Measurements from ENCODE around the gene C2CD4C. TPM values are rescaled to one million over a fixed set of nuclear protein-coding genes. Genes with fewer than 3 reads are reported as not detected.

Gene C2CD4C
- total RNA-seq, 1 experiment from 2014 or later, result 13.6 TPM

DNA sequence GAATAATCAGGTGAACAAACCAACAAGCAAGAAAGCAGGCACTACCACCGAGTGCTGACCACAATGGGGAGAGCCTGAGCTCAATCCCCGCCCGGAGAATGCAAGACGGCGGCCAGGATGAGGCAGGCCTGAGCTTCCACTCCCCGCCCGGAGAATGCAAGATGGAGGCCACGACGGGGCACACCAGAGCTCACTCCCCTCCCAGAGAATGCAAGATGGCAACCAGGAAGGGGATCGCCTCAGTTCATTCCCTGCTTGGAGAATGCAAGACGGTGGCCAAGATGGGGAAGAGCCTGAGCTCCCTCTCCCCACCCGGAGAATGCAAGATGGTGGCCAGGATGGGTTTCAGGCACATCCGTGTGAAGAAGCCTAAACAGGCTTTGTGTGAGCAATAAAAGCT, 39.7 kb downstream of the C2CD4C start:
- no peak overlapping the region for H3K4me3 ChIP-seq (ENCODE audit: low read depth in 2 of 2, low read length in 2 of 2)
- in situ Hi-C loops (cut with HindIII; ENCODE audit: low pct_unique_long_range_greater_than_20kb, low sequenced_read_pairs), result no loop called here
- H3K36me3 ChIP-seq (ENCODE audit: control insufficient read depth, insufficient read depth, low read length), result no peaks in the 10 kb centered on the region
- ChIA-PET POLR2A (no interaction called here), CTCF (interaction anchor here (1.1 kb wide), 1 partner anchor 102 kb away, joined by 3 read pairs; no protein-coding TSS in a partner anchor)
- no peaks in the 10 kb centered on the region for H3K27me3 ChIP-seq (ENCODE audit: control insufficient read depth, insufficient read depth, low read length)
- no peak for DNase-seq (ENCODE audit: low read depth, low spot score)
- H3K9me3 ChIP-seq (ENCODE audit: control insufficient read depth, insufficient read depth, low read depth, low read length), result no peaks in the 10 kb centered on the region
- intact Hi-C loops (cut with micrococcal nuclease; ENCODE audit: unreplicated experiment), result no loop called here
- no TSS peak for BruUV-seq (replicated peaks)
- TF ChIP-seq TCF7L2 (IDR thresholded peaks at IDR 0.05; ENCODE audit: low read depth, low read length) (no peak), POLR2AphosphoS5 (IDR thresholded peaks at IDR 0.05; ENCODE audit: low read depth, low read length) (no peak), SIN3A (IDR thresholded peaks at IDR 0.05; ENCODE audit: borderline replicate concordance, insufficient read depth, low read depth, low read length) (no peak)
- TF ChIP-seq, protein P1, sequence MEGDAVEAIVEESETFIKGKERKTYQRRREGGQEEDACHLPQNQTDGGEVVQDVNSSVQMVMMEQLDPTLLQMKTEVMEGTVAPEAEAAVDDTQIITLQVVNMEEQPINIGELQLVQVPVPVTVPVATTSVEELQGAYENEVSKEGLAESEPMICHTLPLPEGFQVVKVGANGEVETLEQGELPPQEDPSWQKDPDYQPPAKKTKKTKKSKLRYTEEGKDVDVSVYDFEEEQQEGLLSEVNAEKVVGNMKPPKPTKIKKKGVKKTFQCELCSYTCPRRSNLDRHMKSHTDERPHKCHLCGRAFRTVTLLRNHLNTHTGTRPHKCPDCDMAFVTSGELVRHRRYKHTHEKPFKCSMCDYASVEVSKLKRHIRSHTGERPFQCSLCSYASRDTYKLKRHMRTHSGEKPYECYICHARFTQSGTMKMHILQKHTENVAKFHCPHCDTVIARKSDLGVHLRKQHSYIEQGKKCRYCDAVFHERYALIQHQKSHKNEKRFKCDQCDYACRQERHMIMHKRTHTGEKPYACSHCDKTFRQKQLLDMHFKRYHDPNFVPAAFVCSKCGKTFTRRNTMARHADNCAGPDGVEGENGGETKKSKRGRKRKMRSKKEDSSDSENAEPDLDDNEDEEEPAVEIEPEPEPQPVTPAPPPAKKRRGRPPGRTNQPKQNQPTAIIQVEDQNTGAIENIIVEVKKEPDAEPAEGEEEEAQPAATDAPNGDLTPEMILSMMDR (IDR thresholded peaks at IDR 0.05), result no peak
- TF ChIP-seq, protein P2, sequence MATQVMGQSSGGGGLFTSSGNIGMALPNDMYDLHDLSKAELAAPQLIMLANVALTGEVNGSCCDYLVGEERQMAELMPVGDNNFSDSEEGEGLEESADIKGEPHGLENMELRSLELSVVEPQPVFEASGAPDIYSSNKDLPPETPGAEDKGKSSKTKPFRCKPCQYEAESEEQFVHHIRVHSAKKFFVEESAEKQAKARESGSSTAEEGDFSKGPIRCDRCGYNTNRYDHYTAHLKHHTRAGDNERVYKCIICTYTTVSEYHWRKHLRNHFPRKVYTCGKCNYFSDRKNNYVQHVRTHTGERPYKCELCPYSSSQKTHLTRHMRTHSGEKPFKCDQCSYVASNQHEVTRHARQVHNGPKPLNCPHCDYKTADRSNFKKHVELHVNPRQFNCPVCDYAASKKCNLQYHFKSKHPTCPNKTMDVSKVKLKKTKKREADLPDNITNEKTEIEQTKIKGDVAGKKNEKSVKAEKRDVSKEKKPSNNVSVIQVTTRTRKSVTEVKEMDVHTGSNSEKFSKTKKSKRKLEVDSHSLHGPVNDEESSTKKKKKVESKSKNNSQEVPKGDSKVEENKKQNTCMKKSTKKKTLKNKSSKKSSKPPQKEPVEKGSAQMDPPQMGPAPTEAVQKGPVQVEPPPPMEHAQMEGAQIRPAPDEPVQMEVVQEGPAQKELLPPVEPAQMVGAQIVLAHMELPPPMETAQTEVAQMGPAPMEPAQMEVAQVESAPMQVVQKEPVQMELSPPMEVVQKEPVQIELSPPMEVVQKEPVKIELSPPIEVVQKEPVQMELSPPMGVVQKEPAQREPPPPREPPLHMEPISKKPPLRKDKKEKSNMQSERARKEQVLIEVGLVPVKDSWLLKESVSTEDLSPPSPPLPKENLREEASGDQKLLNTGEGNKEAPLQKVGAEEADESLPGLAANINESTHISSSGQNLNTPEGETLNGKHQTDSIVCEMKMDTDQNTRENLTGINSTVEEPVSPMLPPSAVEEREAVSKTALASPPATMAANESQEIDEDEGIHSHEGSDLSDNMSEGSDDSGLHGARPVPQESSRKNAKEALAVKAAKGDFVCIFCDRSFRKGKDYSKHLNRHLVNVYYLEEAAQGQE (IDR thresholded peaks at IDR 0.05; ENCODE audit: insufficient read depth in 1 of 2, low read depth in 2 of 2, low read length in 1 of 2), result no peak
- no peaks in the 10 kb centered on the region for H3K4me1 ChIP-seq (ENCODE audit: control insufficient read depth, insufficient read depth, low read length)
- no peak for ATAC-seq
- no peak overlapping the region for H3K27ac ChIP-seq (ENCODE audit: low read length)

DNA sequence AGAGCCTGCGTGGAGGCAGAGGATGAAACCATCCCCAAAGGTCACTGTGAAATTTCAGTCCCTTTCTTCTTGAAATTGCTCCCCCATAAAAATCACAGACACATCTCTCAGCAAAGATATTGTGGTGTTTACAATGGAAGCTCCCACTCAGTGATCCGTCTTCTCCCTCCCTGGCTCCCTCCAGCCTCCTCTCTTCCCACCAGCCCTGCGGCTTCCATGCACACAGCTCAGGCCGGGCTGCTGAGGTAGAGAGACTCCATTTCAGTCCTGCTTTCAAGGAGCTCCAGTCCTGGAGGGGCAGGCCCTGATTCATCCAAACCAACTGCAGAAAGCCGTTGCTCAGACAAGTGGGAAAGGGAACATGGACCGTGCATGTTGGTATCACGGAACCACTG, 40.3 kb downstream of the C2CD4C start:
- DNase-seq (ENCODE audit: low read depth, low spot score) (no peak), ATAC-seq (no peak)
- intact Hi-C loops (cut with micrococcal nuclease; ENCODE audit: unreplicated experiment), result no loop called here
- no peaks in the 10 kb centered on the region for H3K27me3 ChIP-seq (ENCODE audit: control insufficient read depth, insufficient read depth, low read length)
- no peak overlapping the region for H3K27ac ChIP-seq (ENCODE audit: low read length)
- CTCF ChIA-PET, result interaction anchor here (0.7 to 1.1 kb wide), 2 partner anchors 15 to 102 kb away, joined by 3 read pairs; no protein-coding TSS in a partner anchor
- H3K36me3 ChIP-seq (ENCODE audit: control insufficient read depth, insufficient read depth, low read length), result no peaks in the 10 kb centered on the region
- in situ Hi-C loops (cut with HindIII; ENCODE audit: low pct_unique_long_range_greater_than_20kb, low sequenced_read_pairs), result no loop called here
- H3K9me3 ChIP-seq (ENCODE audit: control insufficient read depth, insufficient read depth, low read depth, low read length), result no peaks in the 10 kb centered on the region
- no TSS peak for BruUV-seq (replicated peaks)
- POLR2A ChIA-PET, result no interaction called here
- TF ChIP-seq TCF7L2 (IDR thresholded peaks at IDR 0.05; ENCODE audit: low read depth, low read length), result no peak
- TF ChIP-seq, protein P2 (IDR thresholded peaks at IDR 0.05; ENCODE audit: insufficient read depth in 1 of 2, low read depth in 2 of 2, low read length in 1 of 2), result no peak
- TF ChIP-seq POLR2AphosphoS5 (IDR thresholded peaks at IDR 0.05; ENCODE audit: low read depth, low read length), result no peak
- TF ChIP-seq, protein P1 (IDR thresholded peaks at IDR 0.05), result no peak
- TF ChIP-seq SIN3A (IDR thresholded peaks at IDR 0.05; ENCODE audit: borderline replicate concordance, insufficient read depth, low read depth, low read length), result no peak
- no peaks in the 10 kb centered on the region for H3K4me1 ChIP-seq (ENCODE audit: control insufficient read depth, insufficient read depth, low read length)
- H3K4me3 ChIP-seq (ENCODE audit: low read depth in 2 of 2, low read length in 2 of 2), result no peak overlapping the region
